Uterus (tissue), 4 donors: ENCODE results near the gene COL19A1. TPM values are rescaled to one million over a fixed set of nuclear protein-coding genes. Genes with fewer than 3 reads are reported as not detected.

Source experiments
- DNase-seq, 2 donors: peaks; one replicate each; pipeline ENCODE4 v3.0.0-alpha.2; 2019 to 2020
- H3K27ac ChIP-seq, 2 donors: fragments of 200-600 bp; sonication (generic); 1 replicate in 1 of 2; 2 replicates in 1 of 2; pipeline ENCODE4 v1.5.1; 2016 to 2018
- H3K27me3 ChIP-seq, 2 donors: fragments of 200-600 bp; sonication (generic); one replicate each; pipeline ENCODE4 v1.5.1; 2018 to 2019; ENCODE audit warnings: control low read depth in 1 of 2
- H3K36me3 ChIP-seq, 2 donors: fragments of 200-600 bp; sonication (generic); one replicate each; pipeline ENCODE4 v1.5.1; 2019; ENCODE audit warnings: control low read depth in 1 of 2
- H3K4me1 ChIP-seq, 2 donors: fragments of 200-600 bp; sonication (generic); one replicate each; pipeline ENCODE4 v1.5.1; 2018 to 2019; ENCODE audit warnings: control low read depth in 1 of 2
- H3K4me3 ChIP-seq, 2 donors: fragments of 200-600 bp; sonication (generic); 1 replicate in 1 of 2; 2 replicates in 1 of 2; pipeline ENCODE4 v1.5.1; 2018 to 2019; ENCODE audit warnings: mild to moderate bottlenecking in 1 of 2
- H3K9me3 ChIP-seq, 2 donors: fragments of 200-600 bp; sonication (generic); one replicate each; pipeline ENCODE4 v1.5.1; 2019; ENCODE audit warnings: control low read depth in 1 of 2
- CTCF ChIP-seq, 4 experiments: fragments of 200-600 bp in 2 of 4; fragments of 450-650 bp in 2 of 4; sonication (generic) in 2 of 4; IDR thresholded peaks; one replicate each; pipeline ENCODE4 v1.5.1; 2016 to 2019; ENCODE audit warnings: antibody characterized with exemption in 4 of 4, mild to moderate bottlenecking in 2 of 4, moderate library complexity in 1 of 4
- POLR2A ChIP-seq, 2 donors: fragments of 450-650 bp; IDR thresholded peaks; one replicate each; pipeline ENCODE4 v1.6.1; 2016; ENCODE audit warnings: antibody characterized with exemption in 2 of 2, mild to moderate bottlenecking in 1 of 2, moderate library complexity in 1 of 2
- intact Hi-C: fragments of 100-400 bp; cut with DNase I; formaldehyde crosslinking; loops from one replicate; pipeline ENCODE4 v1.15.1; 2023; ENCODE audit warnings: low total_unique reads
- total RNA-seq, 4 donors: library from RNA; depleted of rRNA in 3 of 4; stranded (reverse); fragments of >200 nt in 3 of 4; gene quantifications; one replicate each; pipeline versions ENCODE4 v1.1.0 to v1.2.4, GENCODE V29; 2014 to 2023
- donor health status: DM: yes; HTN: yes; CAD: no.

Gene COL19A1
- total RNA-seq, 4 donors from 2014 or later, result under 0.01 to 0.28 TPM; not detected in 2

GRCh38 chr6:70180183-70180900, 314.0 kb downstream of the COL19A1 start:
- H3K4me3 ChIP-seq, result no peak overlapping the region
- no peaks in the 10 kb centered on the region for H3K27me3 ChIP-seq
- H3K9me3 ChIP-seq, result no peaks in the 10 kb centered on the region
- DNase-seq, result no peak
- TF ChIP-seq CTCF (IDR thresholded peaks at IDR 0.05) (no peak), POLR2A (IDR thresholded peaks at IDR 0.05) (no peak)
- H3K4me1 ChIP-seq, result no peaks in the 10 kb centered on the region
- intact Hi-C loops, result no loop called here
- no peak overlapping the region for H3K27ac ChIP-seq
- H3K36me3 ChIP-seq, result no peaks in the 10 kb centered on the region

GRCh38 chr6:70180901-70181599, 314.7 kb downstream of the COL19A1 start:
- no peak overlapping the region for H3K4me3 ChIP-seq
- no peaks in the 10 kb centered on the region for H3K27me3 ChIP-seq
- H3K27ac ChIP-seq, result no peak overlapping the region
- no peaks in the 10 kb centered on the region for H3K9me3 ChIP-seq
- no peak for DNase-seq
- intact Hi-C loops, result no loop called here
- no peaks in the 10 kb centered on the region for H3K36me3 ChIP-seq
- H3K4me1 ChIP-seq, result no peaks in the 10 kb centered on the region
- TF ChIP-seq POLR2A (IDR thresholded peaks at IDR 0.05) (no peak), CTCF (IDR thresholded peaks at IDR 0.05) (no peak)

GRCh38 chr6:70183538-70183937, 317.2 kb downstream of the COL19A1 start:
- no peaks in the 10 kb centered on the region for H3K36me3 ChIP-seq
- DNase-seq, result no peak
- H3K27me3 ChIP-seq, result no peaks in the 10 kb centered on the region
- no peak overlapping the region for H3K4me3 ChIP-seq
- intact Hi-C loops, result no loop called here
- H3K9me3 ChIP-seq, result no peaks in the 10 kb centered on the region
- H3K27ac ChIP-seq, result no peak overlapping the region
- no peak for TF ChIP-seq CTCF (IDR thresholded peaks at IDR 0.05)
- no peak for TF ChIP-seq POLR2A (IDR thresholded peaks at IDR 0.05)
- H3K4me1 ChIP-seq, result no peaks in the 10 kb centered on the region

GRCh38 chr6:70184723-70185122, 318.4 kb downstream of the COL19A1 start:
- Histone ChIP-seq H3K27ac (no peak overlapping the region), H3K4me1 (no peaks in the 10 kb centered on the region), H3K4me3 (no peak overlapping the region), H3K27me3 (no peaks in the 10 kb centered on the region), H3K36me3 (no peaks in the 10 kb centered on the region), H3K9me3 (no peaks in the 10 kb centered on the region)
- TF ChIP-seq CTCF (IDR thresholded peaks at IDR 0.05) (no peak), POLR2A (IDR thresholded peaks at IDR 0.05) (no peak)
- intact Hi-C loops, result no loop called here
- no peak for DNase-seq

- no peaks in the 10 kb centered on the region for H3K4me1 ChIP-seq
- no peaks in the 10 kb centered on the region for H3K9me3 ChIP-seq
- TF ChIP-seq POLR2A (IDR thresholded peaks at IDR 0.05), result no peak
- no peak for TF ChIP-seq CTCF (IDR thresholded peaks at IDR 0.05)
- H3K36me3 ChIP-seq, result no peaks in the 10 kb centered on the region
- no peak overlapping the region for H3K4me3 ChIP-seq
- no peaks in the 10 kb centered on the region for H3K27me3 ChIP-seq
- no peak for DNase-seq
- intact Hi-C loops, result no loop called here
- no peak overlapping the region for H3K27ac ChIP-seq
These were observed 320.1 kb downstream of the COL19A1 start for GRCh38 chr6:70186461-70186860.
